ENCODE results near the gene CRY1.

GRCh38 chr12:106984588-106985137, 108.7 kb downstream of the CRY1 start:
- no peak for TF ChIP-seq SIN3A (IDR thresholded peaks at IDR 0.05; ENCODE audit: borderline replicate concordance, insufficient read depth, low read length)
- no peak for TF ChIP-seq POLR2AphosphoS5 (IDR thresholded peaks at IDR 0.05; ENCODE audit: low read depth, low read length)

Data from PFSK-1 (cell line).